Activated CD4-positive, alpha-beta memory T cell treated with anti-CD3 and anti-CD28 coated beads, Interleukin-2, amount 10 ng/mL, durations not matched to agents 7 days and 5 days (primary cell): ENCODE measurements around the gene GEN1. TPM values are rescaled to one million over a fixed set of nuclear protein-coding genes. Genes with fewer than 3 reads are reported as not detected.
"Not testable (repeated sequence)": the region's sequence is repeated elsewhere in the genome, so short reads cannot be mapped to it uniquely, and the experiment has no call there.

Source experiments
- CTCF ChIA-PET: fragments of 350-600 bp; sonication (Branson Sonifier 250); formaldehyde crosslinking; loops from one replicate; lab custom pipeline; 2021; ENCODE audit warnings: antibody characterized with exemption, inconsistent platforms; lab: Charles Lee
- POLR2A ChIA-PET: fragments of 350-600 bp; sonication (Branson Sonifier 250); formaldehyde crosslinking; loops from one replicate; lab custom pipeline; 2021; ENCODE audit warnings: antibody characterized with exemption; lab: Charles Lee
- DNase-seq: peaks from one replicate; pipeline ENCODE4 v3.0.0-alpha.2; 2020
- H3K27ac Mint-ChIP-seq: one replicate; pipeline ENCODE4 v1.8.0; 2021; ENCODE audit warnings: mild to moderate bottlenecking, mixed read lengths
- H3K27me3 Mint-ChIP-seq: one replicate; pipeline ENCODE4 v1.8.0; 2021; ENCODE audit warnings: mixed read lengths
- H3K36me3 Mint-ChIP-seq: one replicate; pipeline ENCODE4 v1.8.0; 2021; ENCODE audit warnings: low read depth, mixed read lengths
- H3K4me1 Mint-ChIP-seq: one replicate; pipeline ENCODE4 v1.8.0; 2021; ENCODE audit warnings: mixed read lengths
- H3K4me3 Mint-ChIP-seq: one replicate; pipeline ENCODE4 v1.8.0; 2021; ENCODE audit warnings: mild to moderate bottlenecking, mixed read lengths
- H3K9me3 Mint-ChIP-seq: one replicate; pipeline ENCODE4 v1.8.0; 2021; ENCODE audit warnings: mixed read lengths
- total RNA-seq, 2 experiments: library from RNA; stranded (reverse); gene quantifications; one replicate each; pipeline ENCODE4 v1.2.3, GENCODE V29; 2021

Gene GEN1
- total RNA-seq, 2 experiments from 2014 or later, result 32.2 to 38.6 TPM

GRCh38 chr2:17822445-17823117 is 68.6 kb downstream of the GEN1 start:
- no peaks in the 10 kb centered on the region for H3K9me3 Mint-ChIP-seq
- ChIA-PET CTCF (no interaction called here), POLR2A (no interaction called here)
- no peak for DNase-seq
- H3K27ac Mint-ChIP-seq, result no peak overlapping the region
- H3K27me3 Mint-ChIP-seq, result peaks cover 24% of the 10 kb centered on the region
- H3K4me3 Mint-ChIP-seq, result no peak overlapping the region
- no peaks in the 10 kb centered on the region for H3K36me3 Mint-ChIP-seq
- H3K4me1 Mint-ChIP-seq, result peaks cover 16% of the 10 kb centered on the region

- peaks cover 16% of the 10 kb centered on the region for H3K4me1 Mint-ChIP-seq
- H3K4me3 Mint-ChIP-seq, H3K36me3 Mint-ChIP-seq: not testable (repeated sequence)
Measured at GRCh38 chr2:17823646-17824045, 69.7 kb downstream of the GEN1 start.

GRCh38 chr2:17827316-17827715 is 73.4 kb downstream of the GEN1 start:
- DNase-seq, result no peak
- ChIA-PET POLR2A (no interaction called here), CTCF (no interaction called here)
- Mint-ChIP-seq H3K27ac (no peak overlapping the region), H3K4me3 (no peak overlapping the region), H3K27me3 (peaks cover 41% of the 10 kb centered on the region), H3K4me1 (peaks cover 6% of the 10 kb centered on the region), H3K36me3 (no peaks in the 10 kb centered on the region), H3K9me3 (no peaks in the 10 kb centered on the region)

More at GRCh38 chr2:17823646-17824045, 69.7 kb downstream of the GEN1 start:
- DNase-seq, CTCF ChIA-PET, H3K9me3 Mint-ChIP-seq, POLR2A ChIA-PET, H3K27ac Mint-ChIP-seq: not testable (repeated sequence)
- H3K27me3 Mint-ChIP-seq, result peaks cover 25% of the 10 kb centered on the region

GRCh38 chr2:17827785-17828184 is 73.8 kb downstream of the GEN1 start:
- ChIA-PET POLR2A (no interaction called here), CTCF (no interaction called here)
- Mint-ChIP-seq H3K27ac (no peak overlapping the region), H3K9me3 (no peaks in the 10 kb centered on the region), H3K27me3 (peaks cover 42% of the 10 kb centered on the region), H3K4me3 (no peak overlapping the region), H3K36me3 (no peaks in the 10 kb centered on the region), H3K4me1 (peaks cover 4% of the 10 kb centered on the region)
- DNase-seq, result no peak

- H3K9me3 Mint-ChIP-seq, result no peaks in the 10 kb centered on the region
- no peak overlapping the region for H3K4me3 Mint-ChIP-seq
- CTCF ChIA-PET, result interaction anchor here (0.8 to 2.8 kb wide), 7 partner anchors 10 to 185 kb away, joined by 3 to 14 read pairs (median 3); no protein-coding TSS in a partner anchor
- DNase-seq, result peak; percentile 47
- H3K27me3 Mint-ChIP-seq, result peaks cover 44% of the 10 kb centered on the region
- no peaks in the 10 kb centered on the region for H3K36me3 Mint-ChIP-seq
- peaks cover 4% of the 10 kb centered on the region for H3K4me1 Mint-ChIP-seq
- no peak overlapping the region for H3K27ac Mint-ChIP-seq
- POLR2A ChIA-PET, result no interaction called here
Measured at GRCh38 chr2:17830053-17831034, 76.4 kb downstream of the GEN1 start.

GRCh38 chr2:17835516-17835915 is 81.6 kb downstream of the GEN1 start:
- ChIA-PET POLR2A (no interaction called here), CTCF (no interaction called here)
- Mint-ChIP-seq H3K4me1 (peaks cover 4% of the 10 kb centered on the region), H3K4me3 (no peak overlapping the region), H3K27me3 (peaks cover 28% of the 10 kb centered on the region), H3K36me3 (no peaks in the 10 kb centered on the region), H3K9me3 (no peaks in the 10 kb centered on the region), H3K27ac (no peak overlapping the region)
- DNase-seq, result no peak

Other genes with a start within 250 kb of the GEN1 start
- gene RAD51AP2, start 235.7 kb upstream of the GEN1 start, total RNA-seq, result not detected
- gene VSNL1, start 213.4 kb upstream of the GEN1 start, total RNA-seq, result not detected
- 10 to 100 TPM; 36.0 to 36.5 TPM for gene SMC6, start 328 bp upstream of the GEN1 start, total RNA-seq
- not detected for gene MSGN1, start 62.3 kb downstream of the GEN1 start, total RNA-seq
- not detected for gene KCNS3, start 124.5 kb downstream of the GEN1 start, total RNA-seq